ENCODE results near the gene PGAP3. TPM values are rescaled to one million over a fixed set of nuclear protein-coding genes. Genes with fewer than 3 reads are reported as not detected.

Gene PGAP3
- total RNA-seq, 1 donor from 2014 or later: 23.8 TPM

- DNase-seq (ENCODE audit: low spot score): no peak
- no peak for ATAC-seq
These were observed 62.6 kb downstream of the PGAP3 start for GRCh38 chr17:39625198-39625785.

GRCh38 chr17:39624313-39624712 is 63.5 kb downstream of the PGAP3 start:
- DNase-seq (ENCODE audit: low spot score) (no peak), ATAC-seq (no peak)

GRCh38 chr17:39623356-39623950 is 64.4 kb downstream of the PGAP3 start:
- ATAC-seq: peak; percentile 87
- peak; percentile 87 for DNase-seq (ENCODE audit: low spot score)

- ATAC-seq: no peak
- DNase-seq (ENCODE audit: low spot score): no peak
These were observed 65.4 kb downstream of the PGAP3 start for GRCh38 chr17:39622380-39623006.

GRCh38 chr17:39621523-39622379 is 66.1 kb downstream of the PGAP3 start:
- ATAC-seq (peak; percentile 88), DNase-seq (ENCODE audit: low spot score) (peak; percentile 90)

Other genes with a start within 250 kb of the PGAP3 start
- gene MED1, start 236.8 kb downstream of the PGAP3 start, total RNA-seq: 10.3 TPM
- 27.0 TPM for gene CDK12, start 226.6 kb downstream of the PGAP3 start, total RNA-seq
- not detected for gene NEUROD2, start 80.1 kb downstream of the PGAP3 start, total RNA-seq
- 0.60 TPM for gene PPP1R1B, start 61.1 kb downstream of the PGAP3 start, total RNA-seq
- gene STARD3, start 50.9 kb downstream of the PGAP3 start, total RNA-seq: 27.3 TPM
- 0.55 TPM for gene TCAP, start 22.7 kb downstream of the PGAP3 start, total RNA-seq
- 0.45 TPM for gene PNMT, start 19.6 kb downstream of the PGAP3 start, total RNA-seq
- gene ERBB2, start 12.0 kb upstream of the PGAP3 start, total RNA-seq: 23.1 TPM
- 25.2 TPM for gene MIEN1, start 42.5 kb upstream of the PGAP3 start, total RNA-seq
- 12.0 TPM for gene GRB7, start 49.9 kb upstream of the PGAP3 start, total RNA-seq
- gene IKZF3, start 176.3 kb upstream of the PGAP3 start, total RNA-seq: 0.63 TPM
- gene ZPBP2, start 180.1 kb upstream of the PGAP3 start, total RNA-seq: not detected
- 32.2 TPM for gene GSDMB, start 230.6 kb upstream of the PGAP3 start, total RNA-seq
- gene ORMDL3, start 239.5 kb upstream of the PGAP3 start, total RNA-seq: 159 TPM
- not detected for gene LRRC3C, start 239.7 kb upstream of the PGAP3 start, total RNA-seq

All from left lobe of liver (tissue), 2 donors.